GM23338 (cell line): ENCODE results near the gene ZMAT5. TPM values are rescaled to one million over a fixed set of nuclear protein-coding genes. Genes with fewer than 3 reads are reported as not detected.

ENCODE experiments used
- ATAC-seq: fragments of 200-7000 bp; cut with Tn5 transposase; 3 replicates; pipeline ENCODE4 v1.9.1; 2020
- DNase-seq: peaks from one replicate; pipeline ENCODE4 v3.0.0-alpha.2; 2015; ENCODE audit warnings: low spot score
- H2AFZ ChIP-seq: fragments of 200-600 bp; sonication (generic); 2 replicates; pipeline ENCODE4 v1.8.0; 2016; ENCODE audit warnings: antibody characterized with exemption, mild to moderate bottlenecking, moderate library complexity
- H3F3A ChIP-seq: fragments of 200-600 bp; sonication (generic); replicated peaks from 2 replicates; pipeline ENCODE4 v1.8.0; 2017; ENCODE audit warnings: antibody characterized with exemption, mixed run types, low read depth
- H3K27ac ChIP-seq: fragments of 200-600 bp; sonication (generic); 2 replicates; pipeline ENCODE4 v1.6.1; 2016; ENCODE audit warnings: low read depth
- H3K27me3 ChIP-seq: fragments of 200-600 bp; sonication (generic); 2 replicates; pipeline ENCODE4 v1.8.0; 2016; ENCODE audit warnings: mild to moderate bottlenecking, mixed run types, moderate library complexity; ENCODE audit not compliant: insufficient read depth
- H3K36me3 ChIP-seq: fragments of 200-600 bp; sonication (generic); 2 replicates; pipeline ENCODE4 v1.8.0; 2016; ENCODE audit warnings: mild to moderate bottlenecking; ENCODE audit not compliant: insufficient read depth
- H3K4me1 ChIP-seq: fragments of 200-600 bp; sonication (generic); 2 replicates; pipeline ENCODE4 v1.8.0; 2016; ENCODE audit warnings: mild to moderate bottlenecking, moderate library complexity; ENCODE audit not compliant: insufficient read depth
- H3K4me2 ChIP-seq: fragments of 200-600 bp; sonication (generic); 2 replicates; pipeline ENCODE4 v1.7.1; 2017; ENCODE audit warnings: mixed run types
- H3K4me3 ChIP-seq: fragments of 200-600 bp; sonication (generic); 2 replicates; pipeline ENCODE4 v1.6.1; 2016; ENCODE audit warnings: mixed run types
- H3K79me2 ChIP-seq: fragments of 200-600 bp; sonication (generic); replicated peaks from 2 replicates; pipeline ENCODE4 v1.8.0; 2017; ENCODE audit warnings: mild to moderate bottlenecking; ENCODE audit not compliant: insufficient read depth
- H3K9me2 ChIP-seq: fragments of 200-600 bp; sonication (generic); 2 replicates; pipeline ENCODE4 v1.8.0; 2017; ENCODE audit not compliant: insufficient read depth
- H4K20me1 ChIP-seq: fragments of 200-600 bp; sonication (generic); replicated peaks from 2 replicates; pipeline ENCODE4 v1.8.0; 2017; ENCODE audit warnings: mild to moderate bottlenecking; ENCODE audit not compliant: insufficient read depth
- H3K27ac Mint-ChIP-seq: 2 replicates; pipeline ENCODE4 v1.8.0; 2020; ENCODE audit warnings: inconsistent platforms, mild to moderate bottlenecking, moderate library complexity, mixed read lengths
- H3K27me3 Mint-ChIP-seq: 3 replicates; pipeline ENCODE4 v1.8.0; 2022; ENCODE audit warnings: low read depth, mild to moderate bottlenecking, moderate library complexity, mixed read lengths, inconsistent platforms; ENCODE audit not compliant: insufficient read depth, poor library complexity
- H3K36me3 Mint-ChIP-seq: 3 replicates; pipeline ENCODE4 v1.8.0; 2021; ENCODE audit warnings: low read depth, mild to moderate bottlenecking, inconsistent platforms, moderate library complexity, mixed read lengths
- H3K4me1 Mint-ChIP-seq: 3 replicates; pipeline ENCODE4 v1.8.0; 2020; ENCODE audit warnings: mild to moderate bottlenecking, inconsistent platforms, mixed read lengths
- H3K4me3 Mint-ChIP-seq: 3 replicates; pipeline ENCODE4 v1.8.0; 2021; ENCODE audit warnings: moderate library complexity, mild to moderate bottlenecking, inconsistent platforms, mixed read lengths
- H3K9me3 Mint-ChIP-seq: 3 replicates; pipeline ENCODE4 v1.8.0; 2020; ENCODE audit warnings: moderate library complexity, mild to moderate bottlenecking, inconsistent platforms, mixed read lengths
- EZH2 ChIP-seq: fragments of 200-600 bp; sonication (generic); IDR thresholded peaks from one replicate; pipeline ENCODE4 v1.8.0; 2017; ENCODE audit warnings: antibody characterized with exemption, mild to moderate bottlenecking, low read depth; ENCODE audit not compliant: unreplicated experiment
- EZH2phosphoT487 ChIP-seq: fragments of 200-600 bp; sonication (generic); IDR thresholded peaks from one replicate; pipeline ENCODE4 v1.8.1; 2018; ENCODE audit warnings: antibody characterized with exemption; ENCODE audit not compliant: unreplicated experiment
- JUNB ChIP-seq: IDR thresholded peaks from one replicate; pipeline ENCODE4 v1.6.1; 2016; ENCODE audit warnings: antibody characterized with exemption; ENCODE audit not compliant: unreplicated experiment
- NANOG ChIP-seq: IDR thresholded peaks from 2 replicates; pipeline ENCODE4 v1.6.1; 2016; ENCODE audit warnings: antibody characterized with exemption, borderline replicate concordance
- POLR2AphosphoS5 ChIP-seq: IDR thresholded peaks from 2 replicates; pipeline ENCODE4 v1.6.1; 2016; ENCODE audit warnings: antibody characterized with exemption, low read depth
- REST ChIP-seq: IDR thresholded peaks from one replicate; pipeline ENCODE4 v1.6.1; 2018; ENCODE audit warnings: antibody characterized with exemption; ENCODE audit not compliant: unreplicated experiment
- STAT1 ChIP-seq: IDR thresholded peaks from one replicate; pipeline ENCODE4 v1.6.1; 2016; ENCODE audit warnings: antibody characterized with exemption; ENCODE audit not compliant: unreplicated experiment
- ZNF114 ChIP-seq: fragments of 250-450 bp; sonication (Bioruptor Pico); IDR thresholded peaks from 2 replicates; pipeline ENCODE4 v1.5.0; 2020; ENCODE audit warnings: mild to moderate bottlenecking, moderate library complexity
- ZNF331 ChIP-seq: fragments of 250-450 bp; sonication (Bioruptor Pico); IDR thresholded peaks from 2 replicates; pipeline ENCODE4 v1.5.0; 2020; ENCODE audit warnings: low read depth, mild to moderate bottlenecking, moderate library complexity
- polyA plus RNA-seq: library from polyadenylated mRNA; unstranded; fragments of >200 nt; fragmentation: Nextera tagmentation; extraction: Ambion mirVana; gene quantifications from 2 replicates; pipeline ENCODE4 v1.2.1, GENCODE V29; 2016
- total RNA-seq: library from RNA; depleted of rRNA; stranded (reverse); fragments of >200 nt; shearing (Covaris generic); gene quantifications from 2 replicates; pipeline ENCODE4 v1.2.3, GENCODE V29; 2014
- TF ChIP-seq, protein P1 (sequence below): IDR thresholded peaks from 2 replicates; pipeline ENCODE4 v1.6.1; 2016; ENCODE audit warnings: antibody characterized with exemption

The ZMAT5 gene
- total and polyA plus RNA-seq, 2 experiments from 2014 or later = 14.6 to 25.4 TPM

DNA sequence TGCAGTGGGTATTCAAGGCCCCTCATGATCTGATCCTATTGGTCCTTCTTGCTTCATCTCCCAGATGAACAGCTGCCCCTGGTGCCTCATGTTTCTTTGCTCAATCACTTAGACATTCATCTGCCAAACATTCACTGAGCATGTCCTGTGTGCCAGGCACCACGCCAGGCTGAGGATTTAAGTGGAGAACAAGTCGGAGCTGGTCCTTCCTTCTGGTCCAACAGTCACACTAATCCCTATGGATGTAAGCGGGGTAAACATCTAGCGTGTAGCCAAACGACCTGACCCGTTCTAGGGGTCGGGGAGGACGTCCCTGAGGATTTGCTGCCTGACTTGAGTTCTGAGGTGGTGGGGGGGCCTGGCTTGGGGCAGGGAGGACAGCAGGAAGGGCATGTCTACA, 21.9 kb downstream of the ZMAT5 start:
- Mint-ChIP-seq H3K27me3 (peaks cover 7% of the 10 kb centered on the region), H3K9me3 (no peaks in the 10 kb centered on the region; the same call in 1 of the 3 replicates), H3K27ac (no peak overlapping the region; the same call in 1 of the 2 replicates), H3K4me3 (no peak overlapping the region), H3K4me1 (peaks cover 5% of the 10 kb centered on the region; the same call in 1 of the 3 replicates), H3K36me3 (peaks cover 3% of the 10 kb centered on the region; the same call in 1 of the 3 replicates)
- Histone ChIP-seq H3K79me2 (no peaks in the 10 kb centered on the region), H3K36me3 (no peaks in the 10 kb centered on the region), H4K20me1 (no peaks in the 10 kb centered on the region), H2AFZ (no peak overlapping the region), H3K4me1 (no peaks in the 10 kb centered on the region), H3K27me3 (no peaks in the 10 kb centered on the region), H3K4me2 (no peak overlapping the region), H3F3A (no peaks in the 10 kb centered on the region), H3K9me2 (no peaks in the 10 kb centered on the region), H3K27ac (no peak overlapping the region), H3K4me3 (no peak overlapping the region)
- no peak for TF ChIP-seq REST
- no peak for TF ChIP-seq ZNF114
- no peak for ATAC-seq
- DNase-seq = no peak

DNA sequence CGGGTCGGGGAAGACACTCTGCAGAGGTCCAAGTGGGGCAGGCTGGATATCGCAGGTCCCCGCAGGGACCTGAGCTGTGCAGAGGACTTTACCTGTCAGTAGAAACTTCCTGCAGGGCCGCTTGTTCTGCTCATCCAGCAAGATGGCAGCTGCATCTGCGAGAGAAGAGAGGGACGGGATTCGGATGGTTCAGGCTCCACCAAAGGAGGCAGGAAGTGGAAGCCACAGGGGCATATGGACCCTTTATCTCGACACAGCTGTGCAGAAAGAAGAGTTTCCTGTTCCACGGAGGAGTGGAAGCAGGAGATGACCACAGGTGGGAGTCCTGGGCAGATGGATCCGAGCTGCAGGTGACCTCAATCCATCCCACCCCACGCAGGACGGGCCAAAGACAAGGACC, 24.5 kb downstream of the ZMAT5 start:
- H3K4me2 ChIP-seq = no peak overlapping the region
- peaks cover 6% of the 10 kb centered on the region; the same call in 1 of the 3 replicates for H3K36me3 Mint-ChIP-seq
- no peak overlapping the region for H2AFZ ChIP-seq
- DNase-seq (no peak), ATAC-seq (no peak)
- no peaks in the 10 kb centered on the region for H3K9me2 ChIP-seq
- no peak overlapping the region for H3K4me3 Mint-ChIP-seq
- H3K9me3 Mint-ChIP-seq = peaks cover 2% of the 10 kb centered on the region; the same call in 1 of the 3 replicates
- H3K4me3 ChIP-seq = no peak overlapping the region
- H3K27me3 ChIP-seq = no peaks in the 10 kb centered on the region
- no peak overlapping the region for H3K27ac Mint-ChIP-seq
- H3K79me2 ChIP-seq = no peaks in the 10 kb centered on the region
- H3K27ac ChIP-seq = no peak overlapping the region
- H4K20me1 ChIP-seq = no peaks in the 10 kb centered on the region
- H3F3A ChIP-seq = no peaks in the 10 kb centered on the region
- peaks cover 7% of the 10 kb centered on the region for H3K27me3 Mint-ChIP-seq
- H3K4me1 ChIP-seq = no peaks in the 10 kb centered on the region
- H3K4me1 Mint-ChIP-seq = peaks cover 5% of the 10 kb centered on the region; the same call in 1 of the 3 replicates
- H3K36me3 ChIP-seq = no peaks in the 10 kb centered on the region
- TF ChIP-seq EZH2phosphoT487 = no peak
- TF ChIP-seq POLR2AphosphoS5 = no peak
- no peak for TF ChIP-seq REST
- no peak for TF ChIP-seq EZH2
- TF ChIP-seq NANOG = no peak
- TF ChIP-seq STAT1 = no peak
- no peak for TF ChIP-seq ZNF331 (CRISPR knock-in tag)
- no peak for TF ChIP-seq JUNB
- TF ChIP-seq, protein P1, sequence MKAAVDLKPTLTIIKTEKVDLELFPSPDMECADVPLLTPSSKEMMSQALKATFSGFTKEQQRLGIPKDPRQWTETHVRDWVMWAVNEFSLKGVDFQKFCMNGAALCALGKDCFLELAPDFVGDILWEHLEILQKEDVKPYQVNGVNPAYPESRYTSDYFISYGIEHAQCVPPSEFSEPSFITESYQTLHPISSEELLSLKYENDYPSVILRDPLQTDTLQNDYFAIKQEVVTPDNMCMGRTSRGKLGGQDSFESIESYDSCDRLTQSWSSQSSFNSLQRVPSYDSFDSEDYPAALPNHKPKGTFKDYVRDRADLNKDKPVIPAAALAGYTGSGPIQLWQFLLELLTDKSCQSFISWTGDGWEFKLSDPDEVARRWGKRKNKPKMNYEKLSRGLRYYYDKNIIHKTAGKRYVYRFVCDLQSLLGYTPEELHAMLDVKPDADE = no peak
